NCI-H187 treated with DMSO at 0.1 percent for 48 hours (cell line): ENCODE data around the gene COQ4.
"Not testable (repeated sequence)": the region's sequence is repeated elsewhere in the genome, so short reads cannot be mapped to it uniquely, and the experiment has no call there.

Source experiments
- DNase-seq: peaks from one replicate; lab custom pipeline; 2025; lab: John Stamatoyannopoulos, UW

COQ4 gene

DNA sequence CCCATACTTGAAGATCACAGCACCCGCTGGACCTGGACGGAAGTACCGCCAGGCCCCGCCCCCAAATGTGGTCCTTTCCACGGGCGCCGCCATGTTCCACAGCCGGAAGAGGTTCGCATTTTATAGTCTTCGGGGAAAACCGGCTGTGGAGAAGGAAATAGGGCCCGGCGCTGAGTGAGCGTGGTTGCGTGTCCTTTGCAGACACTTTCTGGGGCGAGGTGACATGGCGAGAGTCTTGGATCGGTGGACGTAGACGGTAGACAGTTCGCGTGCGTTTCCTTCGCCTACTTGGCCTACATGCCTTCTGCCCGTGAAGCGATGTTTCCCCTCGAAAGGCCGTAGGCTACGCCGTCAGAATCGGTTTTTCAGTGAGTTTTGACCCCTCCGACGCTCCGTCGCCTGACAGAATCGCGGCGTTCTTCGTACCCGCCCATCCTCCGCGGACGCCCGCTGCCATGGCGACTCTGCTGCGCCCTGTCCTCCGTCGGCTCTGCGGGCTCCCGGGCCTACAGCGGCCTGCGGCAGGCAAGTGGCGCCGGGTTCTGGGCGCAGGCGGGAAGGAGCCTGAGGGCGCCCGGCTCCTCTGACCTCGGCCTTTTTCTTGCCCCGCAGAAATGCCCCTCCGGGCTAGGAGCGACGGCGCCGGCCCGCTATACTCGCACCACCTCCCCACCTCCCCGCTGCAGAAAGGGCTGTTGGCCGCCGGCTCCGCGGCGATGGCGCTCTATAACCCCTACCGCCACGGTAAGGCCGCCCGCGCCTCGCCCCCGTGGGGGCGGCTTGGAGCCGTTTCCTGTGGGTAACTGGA, at the start of gene COQ4, which contains the start of gene TRUB2:
COQ4 (plus strand) TSS at position 436 of the 808 bp plus-strand sequence; CDS start at position 456, 20 bp downstream.
TRUB2 (minus strand) TSS at position 44 of the 808 bp plus-strand sequence; CDS start at position 5, 39 bp downstream.
- peak; percentile 55 for DNase-seq

DNA sequence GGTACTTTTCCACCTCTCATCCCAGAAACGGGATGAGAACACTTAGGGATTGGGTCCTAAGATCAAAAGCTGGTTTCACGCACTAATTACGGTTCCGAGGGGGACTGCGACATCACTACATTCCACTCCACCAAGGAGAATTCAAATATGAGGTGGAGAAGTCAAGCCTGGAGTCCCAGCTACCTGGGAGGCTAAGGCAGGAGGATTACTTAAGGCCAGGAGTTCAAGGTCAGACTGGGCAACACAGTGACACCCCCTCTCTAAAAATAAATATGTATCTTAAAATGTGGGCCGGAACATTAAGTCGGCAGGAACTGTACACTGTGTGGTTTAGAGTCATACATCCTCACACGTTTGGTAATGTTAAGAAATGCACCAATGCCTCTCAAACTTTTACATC, 48.4 kb upstream of the COQ4 start:
- DNase-seq, result no peak

DNA sequence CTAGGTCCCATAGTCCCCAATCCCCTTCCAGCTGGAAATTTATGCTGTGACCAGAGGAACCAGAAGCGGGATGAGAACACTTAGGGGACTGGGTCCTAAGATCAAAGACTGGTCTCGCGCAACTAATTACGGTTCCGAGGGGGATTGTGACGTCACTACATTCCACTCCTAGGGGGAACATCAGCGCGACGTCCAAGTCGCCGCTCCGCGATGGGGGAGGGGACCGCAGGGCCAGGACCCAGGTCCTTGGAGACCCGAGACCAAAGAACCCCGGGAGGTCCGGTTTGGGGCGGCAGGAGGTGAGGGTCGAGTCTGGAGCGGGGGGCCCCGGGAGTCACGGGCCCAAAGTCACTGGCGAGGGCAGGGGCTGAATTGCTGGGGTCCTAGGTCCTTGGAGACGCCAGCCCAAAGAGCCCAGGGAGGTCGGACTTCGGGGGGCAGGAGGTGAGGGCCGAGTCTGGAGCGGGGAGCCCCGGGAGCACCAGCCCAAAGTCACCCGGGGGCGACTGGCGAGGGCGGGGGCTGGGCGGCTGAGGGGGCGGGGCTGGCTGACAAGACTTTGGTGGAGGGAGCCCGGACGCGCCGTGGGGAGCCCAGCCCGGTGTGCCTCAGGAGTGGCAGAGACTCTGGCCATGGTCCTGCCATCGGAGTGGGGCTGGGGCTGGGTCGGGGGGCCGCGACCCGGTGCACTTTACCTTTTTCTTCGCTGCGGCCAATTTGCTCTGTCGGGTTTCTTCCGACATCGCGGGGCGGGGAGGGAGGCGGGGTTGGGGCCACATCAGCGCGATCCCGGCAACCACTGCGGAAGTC, 47.2 kb upstream of the COQ4 start, which contains the start of gene GOLGA2:
GOLGA2 (minus strand) TSS at position 810 of the 810 bp plus-strand sequence; CDS start at position 779, 31 bp downstream.
- no peak for DNase-seq

DNA sequence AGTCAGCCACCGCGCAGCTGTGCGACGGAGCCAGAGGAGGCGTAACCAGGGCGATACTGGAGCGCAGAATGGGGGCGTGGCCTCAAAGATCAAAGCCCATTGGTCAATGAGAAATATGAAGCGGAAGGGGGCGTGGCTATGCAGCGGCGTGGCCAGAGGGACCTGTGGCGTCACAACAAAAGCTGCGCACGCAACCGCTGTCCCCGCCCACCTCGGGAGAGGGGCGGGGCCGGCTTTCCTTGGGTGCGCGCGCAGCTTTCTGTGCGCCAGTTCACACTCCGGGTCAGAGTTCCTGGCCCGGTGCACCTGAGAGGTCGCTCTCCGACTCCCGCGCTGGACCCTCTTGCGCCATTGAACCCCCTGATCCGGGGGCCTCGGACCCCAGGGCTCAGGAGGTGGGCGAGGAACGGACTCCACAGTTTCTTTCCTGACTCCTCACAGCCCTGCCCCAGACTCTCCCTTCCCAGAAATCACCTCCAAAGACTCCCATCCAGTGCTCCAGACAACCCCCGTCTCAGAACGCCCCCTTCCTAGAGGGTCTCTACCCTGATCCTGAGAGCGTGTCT, 46.5 kb upstream of the COQ4 start, which contains the start of gene SWI5:
SWI5 (plus strand) TSS at position 269 of the 566 bp plus-strand sequence.
- DNase-seq, result peak; percentile 64

DNA sequence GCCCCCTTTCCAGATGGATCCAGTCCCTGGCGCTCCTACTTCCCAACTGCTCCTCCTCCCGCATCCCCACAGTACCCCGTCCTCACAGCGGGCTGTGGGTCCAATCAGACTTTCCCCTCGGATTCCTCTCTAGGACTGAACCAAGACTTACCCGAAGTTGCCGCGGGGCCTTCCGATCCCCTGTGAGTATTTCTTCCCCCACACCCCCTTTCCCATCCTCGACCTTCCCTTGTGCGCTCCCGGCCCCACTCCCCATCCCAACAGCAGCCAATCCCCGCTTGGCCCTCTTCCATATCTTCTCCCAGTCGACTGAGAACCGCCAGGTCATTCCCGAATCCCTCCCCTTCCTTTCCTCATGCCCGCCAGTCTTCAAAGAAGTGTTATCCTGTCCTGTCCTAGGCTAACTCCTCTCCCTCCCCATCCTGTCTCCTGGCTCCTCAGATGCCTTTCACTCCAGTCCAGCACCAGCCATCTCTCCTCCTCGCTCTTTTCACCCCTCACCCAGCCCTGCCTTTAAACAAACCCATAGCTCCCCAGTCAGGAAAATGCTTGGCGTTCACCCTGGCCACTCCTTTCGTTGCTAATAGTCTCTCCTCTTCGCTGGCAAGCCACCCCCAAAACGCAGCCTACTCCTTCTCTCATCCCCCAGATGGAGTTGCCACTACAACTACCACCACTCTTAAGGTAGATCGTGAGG, 45.9 kb upstream of the COQ4 start:
- DNase-seq, result no peak

DNA sequence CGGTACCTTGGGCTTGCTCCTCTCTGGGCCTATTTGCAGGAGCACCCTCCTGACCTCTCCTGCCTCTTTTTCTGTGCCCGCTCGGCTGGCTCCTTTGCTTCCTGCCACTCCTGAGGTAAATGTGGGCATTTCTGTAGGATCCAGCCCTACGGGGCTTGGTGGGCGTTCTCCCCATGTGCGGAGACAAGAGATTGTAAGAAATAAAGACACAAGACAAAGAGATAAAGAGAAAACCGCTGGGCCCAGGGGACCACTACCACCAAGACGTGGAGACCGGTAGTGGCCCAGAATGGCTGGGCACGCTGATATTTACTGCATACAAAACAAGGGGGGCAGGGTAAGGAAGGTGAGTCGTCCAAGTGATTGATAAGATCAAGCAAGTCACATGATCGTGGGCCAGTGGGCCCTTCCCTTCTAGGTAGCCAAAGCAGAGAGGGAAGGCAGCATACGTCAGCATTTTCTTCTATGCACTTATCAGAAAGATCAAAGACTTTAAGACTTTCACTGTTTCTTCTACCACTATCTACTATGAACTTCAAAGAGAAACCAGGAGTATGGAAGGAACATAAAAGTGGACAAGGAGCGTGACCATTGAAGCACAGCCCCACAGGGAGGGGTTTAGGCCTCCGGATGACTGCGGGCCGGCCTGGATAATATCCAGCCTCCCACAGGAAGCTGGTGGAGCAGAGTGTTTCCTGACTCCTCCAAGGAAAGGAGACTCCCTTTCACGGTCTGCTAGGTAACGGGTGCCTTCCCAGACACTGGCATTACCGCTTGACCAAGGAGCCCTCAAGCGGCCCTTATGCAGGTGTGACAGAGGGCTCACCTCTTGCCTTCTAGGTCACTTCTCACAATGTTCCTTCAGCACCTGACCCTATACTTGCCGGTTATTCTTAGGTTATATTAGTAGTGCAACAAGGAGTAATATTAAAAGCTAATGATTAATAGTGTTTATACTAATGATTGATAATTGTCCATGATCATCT, 43.3 kb upstream of the COQ4 start:
- not testable (repeated sequence) for DNase-seq

DNA sequence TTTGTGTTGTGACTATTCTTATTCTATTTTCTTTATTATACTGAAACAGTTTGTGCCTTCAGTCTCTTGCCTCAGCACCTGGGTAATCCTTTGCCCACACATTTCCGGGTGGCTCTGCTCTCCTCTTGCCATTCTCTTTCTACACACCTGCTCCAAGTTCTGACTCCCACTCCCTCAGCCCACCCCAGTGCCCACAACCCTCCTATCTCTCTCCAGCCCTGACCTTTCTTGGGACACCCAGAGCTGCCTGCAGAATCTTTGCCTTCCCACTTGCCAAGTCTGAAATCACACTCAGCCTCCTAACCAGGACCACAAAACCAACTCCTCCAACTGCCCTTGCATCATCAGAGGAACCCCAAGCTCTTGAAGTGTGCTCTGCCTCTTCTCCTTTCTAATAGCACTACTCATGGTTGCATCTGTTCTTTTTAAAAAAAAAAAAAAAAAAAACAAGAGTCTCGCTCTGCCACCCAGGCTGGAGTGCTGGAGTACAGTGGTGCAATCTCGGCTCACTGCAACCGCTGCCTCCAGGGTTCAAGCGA, 42.5 kb upstream of the COQ4 start:
- DNase-seq, result no peak

DNA sequence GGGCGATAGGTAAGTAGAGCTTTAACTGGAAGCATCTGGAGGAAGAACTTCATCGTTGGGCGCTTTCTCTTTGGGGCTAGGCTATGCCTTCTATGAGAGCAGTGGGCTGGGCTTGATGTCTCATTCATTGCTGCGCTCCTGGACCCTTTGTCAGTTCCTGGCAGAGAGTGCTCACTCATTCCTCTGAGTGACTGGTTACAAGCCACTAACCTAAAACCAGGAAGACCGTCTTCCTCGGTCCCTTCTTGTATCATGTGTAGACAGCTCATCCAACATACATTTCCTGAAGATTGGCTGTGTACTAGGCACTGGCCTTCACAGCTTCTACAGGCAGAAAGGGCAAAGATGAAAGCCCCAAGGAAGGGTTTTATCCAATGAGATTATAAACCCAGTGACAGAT, 40.1 kb upstream of the COQ4 start:
- no peak for DNase-seq

DNA sequence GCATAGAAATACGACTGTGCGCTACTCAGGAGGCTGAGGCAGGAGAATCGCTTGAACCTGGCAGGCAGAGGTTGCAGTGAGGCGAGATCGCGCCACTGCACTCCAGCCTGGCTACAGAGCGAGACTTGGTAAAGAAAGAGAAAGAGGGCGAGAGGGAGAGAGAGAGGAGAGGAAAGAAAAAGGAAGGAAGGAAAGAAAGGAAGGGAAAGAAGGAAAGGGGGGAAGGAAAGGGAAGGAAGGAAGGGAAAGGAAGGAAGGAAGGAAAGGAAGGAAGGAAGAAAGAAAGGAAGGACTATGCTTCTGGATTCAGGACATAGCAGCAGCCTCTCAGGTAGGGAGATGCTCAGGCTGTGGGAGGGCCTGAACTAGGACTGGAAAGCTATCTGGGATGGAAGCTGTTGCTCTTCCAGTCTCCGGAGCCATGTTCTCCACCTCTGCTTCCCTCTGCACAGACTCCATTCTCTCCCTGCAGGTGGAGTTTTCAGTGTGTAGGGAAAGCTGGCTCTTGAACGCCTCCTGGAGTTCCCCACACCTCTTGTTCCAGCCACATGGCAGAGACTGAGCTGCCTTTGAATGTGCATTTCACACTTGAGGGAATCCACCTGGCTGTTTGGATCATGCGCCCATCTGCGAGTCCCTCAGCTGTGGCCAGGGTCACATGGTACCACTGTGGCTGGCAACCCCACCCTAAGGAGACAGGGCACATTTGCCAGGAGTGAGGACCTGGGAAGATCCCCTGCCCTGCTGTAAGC, 37.4 kb upstream of the COQ4 start:
- no peak for DNase-seq

DNA sequence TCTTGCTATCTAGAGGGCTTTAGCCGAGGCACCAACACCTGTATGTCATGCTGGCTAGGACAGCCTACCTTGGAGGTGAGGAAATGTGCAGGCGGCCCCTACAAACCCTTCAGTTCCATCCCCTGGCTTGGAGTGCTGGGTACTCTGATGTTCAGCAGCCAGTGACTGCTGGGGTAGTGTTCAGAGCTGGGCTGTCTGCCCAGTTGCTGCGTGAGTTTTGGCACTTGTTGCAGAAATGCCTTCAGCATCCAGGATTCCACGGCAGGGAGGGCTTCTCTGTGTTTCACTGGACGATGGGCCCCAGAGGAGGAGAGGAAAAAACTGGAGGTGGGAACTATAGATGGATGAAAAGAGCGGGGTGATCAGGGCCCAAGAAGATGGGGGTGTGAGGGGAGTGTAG, 36.2 kb upstream of the COQ4 start:
- DNase-seq, result no peak

DNA sequence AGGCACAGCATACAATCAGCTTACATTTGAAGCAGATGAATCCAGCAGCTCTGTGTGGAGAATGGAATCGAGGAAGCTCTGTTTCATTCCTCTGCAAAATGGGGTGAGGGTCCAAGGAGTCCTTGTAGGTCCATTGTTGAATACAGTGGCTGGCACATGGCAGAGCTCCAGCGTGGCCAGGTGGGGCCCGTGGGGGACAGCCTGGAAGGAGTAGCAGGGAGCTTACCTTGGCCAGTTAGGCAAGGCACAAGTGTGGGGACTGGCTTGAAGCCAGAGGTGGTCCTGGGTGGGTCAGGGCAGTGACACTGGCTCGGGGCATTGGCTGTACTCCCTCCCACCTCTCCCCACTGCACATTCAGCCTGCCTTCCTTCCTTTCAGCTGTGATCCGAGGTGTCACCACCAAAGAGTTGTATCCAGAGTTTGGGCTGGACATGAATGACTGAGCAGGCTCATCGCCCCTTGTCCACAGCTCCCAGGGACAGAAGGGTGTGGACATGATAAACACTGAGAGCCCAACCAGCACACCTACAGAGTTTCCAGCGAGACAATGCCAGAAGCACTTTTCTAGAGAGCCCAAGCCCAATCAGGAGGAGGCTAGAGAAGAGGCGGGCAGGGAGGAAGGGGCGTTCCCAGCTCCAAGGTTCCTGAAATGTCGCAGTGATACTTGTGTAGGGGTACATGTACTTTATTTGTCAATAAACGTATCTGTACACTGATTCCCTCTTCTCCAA, 34.2 kb upstream of the COQ4 start:
- no peak for DNase-seq

DNA sequence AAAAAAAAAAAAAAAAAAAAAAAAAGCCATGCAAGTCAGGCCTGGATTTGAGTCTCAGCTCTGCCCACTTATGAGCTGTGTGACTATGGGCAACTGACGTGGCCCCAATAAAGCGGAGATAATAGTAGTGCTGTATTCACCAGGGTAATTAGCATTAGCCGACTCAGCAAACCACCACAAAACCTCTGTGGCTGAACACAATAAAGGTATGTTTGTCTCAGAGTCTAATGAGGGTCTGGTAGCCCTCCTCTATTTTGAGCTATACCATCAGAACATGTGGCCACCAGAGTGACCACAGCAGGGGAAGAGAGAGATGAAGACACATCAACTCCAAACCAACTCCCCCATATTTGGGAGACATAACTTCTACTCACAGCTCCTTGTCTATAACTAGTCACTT, 30.6 kb upstream of the COQ4 start:
- DNase-seq, result no peak

DNA sequence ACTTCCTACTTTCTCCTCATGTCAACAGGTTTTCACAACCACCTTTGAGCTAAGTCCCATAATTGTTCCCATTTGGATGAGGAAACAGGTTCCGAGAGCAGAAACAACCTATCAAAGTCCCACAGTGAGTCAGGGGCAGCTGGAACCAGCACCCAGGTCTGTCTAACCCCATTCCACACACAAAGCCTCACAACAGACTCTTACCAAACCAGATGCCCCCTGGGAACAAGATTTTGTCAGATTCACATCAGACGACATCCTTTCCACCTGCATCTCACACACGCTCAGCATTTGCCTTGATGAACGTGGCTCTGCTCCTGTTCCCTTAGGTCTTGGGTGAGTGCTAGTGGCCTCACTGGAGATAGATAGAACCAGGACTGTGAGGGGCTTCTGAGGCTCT, 29.5 kb upstream of the COQ4 start:
- DNase-seq, result no peak

DNA sequence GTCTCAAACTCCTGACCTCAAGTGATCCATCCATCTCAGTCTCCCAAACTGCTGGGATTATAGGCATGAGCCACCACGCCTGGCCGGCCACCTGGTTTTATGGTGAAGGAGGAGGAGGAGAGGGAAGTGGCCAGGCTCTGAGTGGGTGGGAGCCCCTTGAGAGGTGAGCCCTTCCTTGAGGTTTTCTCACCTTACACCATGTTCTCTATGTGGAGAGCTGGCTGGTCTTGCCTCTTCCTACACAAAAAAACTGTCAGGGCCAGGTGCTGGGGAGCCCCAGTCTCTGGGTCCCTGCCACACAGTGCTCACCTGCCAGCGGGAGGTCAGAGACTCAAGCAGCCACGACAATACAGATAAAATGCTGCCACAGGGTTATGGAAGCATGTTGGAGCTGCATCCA, 28.5 kb upstream of the COQ4 start:
- no peak for DNase-seq

DNA sequence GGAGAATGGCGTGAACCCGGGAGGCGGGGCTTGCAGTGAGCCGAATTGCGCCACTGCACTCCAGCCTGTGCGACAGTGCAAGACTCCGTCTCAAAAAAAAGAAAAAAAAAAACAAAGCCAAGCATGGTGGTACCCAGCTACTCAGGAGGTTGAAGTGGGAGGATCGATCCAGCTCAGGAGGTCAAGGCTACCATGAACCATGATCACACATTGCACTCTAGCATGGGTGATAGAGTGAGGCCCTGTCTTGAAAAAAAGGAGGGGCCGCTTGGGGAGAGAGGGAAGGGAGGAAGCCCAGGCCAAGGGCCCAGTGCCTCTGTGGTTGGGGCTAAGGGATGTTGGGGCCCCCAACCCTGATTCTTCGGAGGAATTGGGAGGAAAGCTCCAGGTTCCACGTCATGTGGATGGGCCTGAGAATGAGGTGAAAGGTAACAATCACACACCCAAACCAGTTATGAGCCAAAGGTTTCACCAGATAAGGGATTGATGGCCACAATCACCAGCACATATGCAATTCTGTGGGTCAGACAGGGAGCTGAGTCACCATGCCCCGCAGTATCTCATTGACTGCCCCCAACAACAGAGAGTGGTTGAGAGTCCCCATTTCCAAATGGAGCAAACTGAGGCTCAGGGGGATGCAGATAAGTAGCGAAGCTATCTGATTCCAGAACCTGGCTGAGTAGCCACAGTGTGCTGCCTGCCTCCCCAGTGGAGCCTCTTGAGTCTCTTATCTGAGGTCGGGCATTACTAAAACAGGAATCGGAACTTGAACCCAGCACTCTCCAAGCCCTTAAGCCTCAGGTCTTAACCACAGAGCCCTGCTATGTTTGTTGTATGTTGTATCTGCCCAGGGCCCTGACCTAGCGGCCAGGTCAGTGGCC, 26.1 kb upstream of the COQ4 start:
- DNase-seq, result no peak

DNA sequence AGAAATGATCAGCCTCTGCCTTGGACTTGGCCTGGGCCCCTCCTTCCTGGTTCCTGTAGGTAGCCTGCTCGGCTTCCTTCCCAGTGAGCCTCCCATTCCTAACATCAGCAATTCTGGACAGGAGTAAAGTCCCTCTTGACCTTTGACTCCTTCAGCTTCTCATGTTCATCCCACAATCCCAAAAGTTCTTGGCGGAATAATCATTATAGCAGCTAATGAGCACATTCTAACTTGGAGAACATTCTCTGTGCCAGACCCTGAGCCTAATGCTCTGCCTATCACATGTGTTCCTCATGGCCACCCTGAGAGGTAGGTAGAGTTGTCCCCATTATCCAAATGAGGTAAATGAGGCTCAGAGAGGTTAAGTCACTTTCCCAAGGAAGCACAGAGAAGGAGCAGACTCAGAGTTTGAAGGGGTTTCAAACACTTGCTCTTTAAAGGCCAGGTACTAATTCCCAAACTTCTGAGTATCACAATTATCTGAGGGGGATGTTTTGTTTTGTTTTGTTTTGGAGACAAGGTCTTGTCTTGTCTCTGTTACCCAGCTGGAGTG, 25.3 kb upstream of the COQ4 start:
- no peak for DNase-seq
